ENCODE data around the gene PLD3. TPM values are rescaled to one million over a fixed set of nuclear protein-coding genes. Genes with fewer than 3 reads are reported as not detected.

The PLD3 gene
- total RNA-seq, 1 donor from 2014 or later, result 169 TPM

- ATAC-seq (no peak), DNase-seq (ENCODE audit: missing footprints) (no peak)
- intact Hi-C loops (cut with DNase I), result no loop called here
Measured at GRCh38 chr19:40378509-40378908, 30.0 kb downstream of the PLD3 start.

- intact Hi-C loops (cut with DNase I), result no loop called here
- DNase-seq (ENCODE audit: missing footprints), result no peak
- ATAC-seq, result no peak
Measured at GRCh38 chr19:40379446-40380198, 31.1 kb downstream of the PLD3 start.

GRCh38 chr19:40380199-40381037, 31.9 kb downstream of the PLD3 start:
- DNase-seq (ENCODE audit: missing footprints) (no peak), ATAC-seq (peak; percentile 14)
- intact Hi-C loops (cut with DNase I), result no loop called here

- intact Hi-C loops (cut with DNase I), result no loop called here
- no peak for ATAC-seq
- peak; percentile 11 for DNase-seq (ENCODE audit: missing footprints)
Measured at GRCh38 chr19:40381321-40381720, 32.8 kb downstream of the PLD3 start.

- DNase-seq (ENCODE audit: missing footprints), result no peak
- intact Hi-C loops (cut with DNase I), result no loop called here
- ATAC-seq, result no peak
Measured at GRCh38 chr19:40383668-40384248, 35.3 kb downstream of the PLD3 start.

GRCh38 chr19:40387155-40387554, 38.7 kb downstream of the PLD3 start:
- DNase-seq (ENCODE audit: missing footprints) (peak; percentile 25), ATAC-seq (no peak)
- intact Hi-C loops (cut with DNase I), result no loop called here

- ATAC-seq (no peak), DNase-seq (ENCODE audit: missing footprints) (no peak)
- intact Hi-C loops (cut with DNase I), result no loop called here
Measured at GRCh38 chr19:40388481-40388880, 40.0 kb downstream of the PLD3 start.

GRCh38 chr19:40389404-40390083, 41.0 kb downstream of the PLD3 start:
- intact Hi-C loops (cut with DNase I), result no loop called here
- ATAC-seq, result no peak

GRCh38 chr19:40390084-40390742, 41.7 kb downstream of the PLD3 start, which contains the start of gene HIPK4:
HIPK4 (minus strand) TSS chr19:40390181; CDS start chr19:40389902, 279 bp downstream.
- intact Hi-C loops (cut with DNase I), result no loop called here
- ATAC-seq (no peak), DNase-seq (ENCODE audit: missing footprints) (no peak)

More at GRCh38 chr19:40389404-40390083, 41.0 kb downstream of the PLD3 start:
- no peak for DNase-seq (ENCODE audit: missing footprints)

- no peak for DNase-seq (ENCODE audit: missing footprints)
- intact Hi-C loops (cut with DNase I), result no loop called here
- no peak for ATAC-seq
Measured at GRCh38 chr19:40392123-40392522, 43.6 kb downstream of the PLD3 start.

GRCh38 chr19:40392894-40393517, 44.5 kb downstream of the PLD3 start:
- ATAC-seq (no peak), DNase-seq (ENCODE audit: missing footprints) (no peak)
- intact Hi-C loops (cut with DNase I), result no loop called here

- intact Hi-C loops (cut with DNase I), result no loop called here
- ATAC-seq (no peak), DNase-seq (ENCODE audit: missing footprints) (no peak)
Measured at GRCh38 chr19:40393894-40394815, 45.7 kb downstream of the PLD3 start.

GRCh38 chr19:40394816-40395210, 46.3 kb downstream of the PLD3 start:
- ATAC-seq (no peak), DNase-seq (ENCODE audit: missing footprints) (no peak)
- intact Hi-C loops (cut with DNase I), result no loop called here

GRCh38 chr19:40395956-40396355, 47.5 kb downstream of the PLD3 start:
- DNase-seq (ENCODE audit: missing footprints), result no peak
- intact Hi-C loops (cut with DNase I), result no loop called here
- no peak for ATAC-seq

GRCh38 chr19:40396886-40397567, 48.5 kb downstream of the PLD3 start:
- DNase-seq (ENCODE audit: missing footprints) (no peak), ATAC-seq (no peak)
- intact Hi-C loops (cut with DNase I), result no loop called here

- DNase-seq (ENCODE audit: missing footprints) (no peak), ATAC-seq (no peak)
- intact Hi-C loops (cut with DNase I), result no loop called here
Measured at GRCh38 chr19:40397568-40397906, 49.0 kb downstream of the PLD3 start.
